Muscle layer of colon (tissue), 2 donors: ENCODE data around the gene ATP1A2.

Experiments used
- H3K27ac ChIP-seq: one replicate; pipeline ENCODE4 v1.7.0; 2013; ENCODE audit warnings: low read depth, mild to moderate bottlenecking, low read length, moderate library complexity
- H3K27me3 ChIP-seq, 2 donors: one replicate each; pipeline ENCODE4 v1.7.0; 2013; ENCODE audit warnings: low read length in 2 of 2, mild to moderate bottlenecking in 2 of 2; ENCODE audit not compliant: insufficient read depth in 2 of 2, control insufficient read depth in 1 of 2
- H3K36me3 ChIP-seq: one replicate; pipeline ENCODE4 v1.7.0; 2013; ENCODE audit warnings: mild to moderate bottlenecking, low read length; ENCODE audit not compliant: insufficient read depth
- H3K4me1 ChIP-seq: one replicate; pipeline ENCODE4 v1.7.0; 2013; ENCODE audit warnings: mild to moderate bottlenecking, low read length; ENCODE audit not compliant: insufficient read depth
- H3K4me3 ChIP-seq, 2 donors: one replicate each; pipeline ENCODE4 v1.7.0; 2013; ENCODE audit warnings: low read length in 2 of 2, low read depth in 1 of 2, mild to moderate bottlenecking in 1 of 2, moderate library complexity in 1 of 2
- H3K9ac ChIP-seq: one replicate; pipeline ENCODE4 v1.7.0; 2013; ENCODE audit warnings: low read length
- H3K9me3 ChIP-seq: one replicate; pipeline ENCODE4 v1.7.0; 2013; ENCODE audit warnings: mild to moderate bottlenecking, low read length
- donor health status: abdominal sarcoma.
- donor health status: Adenocarcinoma of cecum.

The ATP1A2 gene

DNA sequence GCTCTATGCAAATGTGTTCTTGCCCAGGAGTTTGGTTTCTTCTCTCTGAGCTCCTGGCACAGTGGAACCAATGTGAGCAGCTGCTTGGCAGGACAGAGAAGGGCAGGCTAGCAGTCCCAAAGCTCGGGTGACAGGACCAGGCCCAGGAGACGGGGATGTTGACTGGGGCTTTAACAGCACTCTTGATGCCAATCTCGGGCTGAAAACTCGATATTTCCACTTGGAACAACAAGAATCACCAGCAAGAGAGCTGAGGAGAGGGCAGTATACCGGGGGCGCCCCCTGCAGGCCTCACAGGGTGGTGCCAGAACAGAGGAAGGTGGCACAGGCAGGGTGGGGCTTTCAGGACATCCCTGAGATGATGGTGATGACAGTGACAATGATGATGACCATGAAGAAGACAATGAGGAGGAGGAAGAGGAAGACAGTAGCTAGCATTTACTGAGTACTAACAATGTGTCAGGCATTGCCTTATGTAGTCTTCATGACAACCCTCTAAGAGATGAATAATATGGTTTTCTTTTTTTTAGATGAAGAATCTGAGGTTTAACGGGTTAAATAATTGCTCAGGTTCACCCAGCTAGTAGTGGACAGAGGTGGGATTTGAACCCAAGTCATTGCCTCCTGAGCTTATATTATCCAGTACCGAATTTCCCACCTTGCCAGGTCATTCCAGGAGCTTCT is 36.9 kb upstream of the ATP1A2 start:
- H3K27me3 ChIP-seq = peaks cover 29 to 38% of the 10 kb centered on the region in 2 donors
- no peaks in the 10 kb centered on the region for H3K36me3 ChIP-seq
- no peaks in the 10 kb centered on the region for H3K9me3 ChIP-seq
- no peak overlapping the region for H3K9ac ChIP-seq
- H3K4me3 ChIP-seq = no peak overlapping the region
- no peak overlapping the region for H3K27ac ChIP-seq
- peaks cover 5% of the 10 kb centered on the region for H3K4me1 ChIP-seq

DNA sequence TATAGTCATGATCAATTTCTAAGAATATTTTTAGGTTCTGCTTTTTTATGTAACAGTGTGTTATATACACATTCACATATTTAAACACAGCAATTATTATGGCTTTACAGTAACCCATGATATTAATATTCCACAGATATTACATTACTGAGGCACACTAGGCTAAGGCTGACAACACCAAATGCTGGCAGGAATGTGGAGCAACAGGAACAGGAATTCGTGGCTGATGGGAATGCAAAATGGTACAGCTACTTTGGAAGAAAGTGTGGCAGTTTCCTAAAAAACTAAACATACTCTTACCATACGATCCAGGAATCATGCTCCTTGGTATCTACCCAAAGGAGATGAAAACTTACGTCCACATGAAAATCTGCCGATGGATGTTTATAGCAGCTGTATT is 36.1 kb upstream of the ATP1A2 start:
- Histone ChIP-seq H3K27me3 (peaks cover 29 to 38% of the 10 kb centered on the region in 2 donors), H3K27ac (no peak overlapping the region), H3K4me3 (no peak overlapping the region), H3K4me1 (peaks cover 5% of the 10 kb centered on the region), H3K9ac (no peak overlapping the region), H3K36me3 (no peaks in the 10 kb centered on the region), H3K9me3 (no peaks in the 10 kb centered on the region)

DNA sequence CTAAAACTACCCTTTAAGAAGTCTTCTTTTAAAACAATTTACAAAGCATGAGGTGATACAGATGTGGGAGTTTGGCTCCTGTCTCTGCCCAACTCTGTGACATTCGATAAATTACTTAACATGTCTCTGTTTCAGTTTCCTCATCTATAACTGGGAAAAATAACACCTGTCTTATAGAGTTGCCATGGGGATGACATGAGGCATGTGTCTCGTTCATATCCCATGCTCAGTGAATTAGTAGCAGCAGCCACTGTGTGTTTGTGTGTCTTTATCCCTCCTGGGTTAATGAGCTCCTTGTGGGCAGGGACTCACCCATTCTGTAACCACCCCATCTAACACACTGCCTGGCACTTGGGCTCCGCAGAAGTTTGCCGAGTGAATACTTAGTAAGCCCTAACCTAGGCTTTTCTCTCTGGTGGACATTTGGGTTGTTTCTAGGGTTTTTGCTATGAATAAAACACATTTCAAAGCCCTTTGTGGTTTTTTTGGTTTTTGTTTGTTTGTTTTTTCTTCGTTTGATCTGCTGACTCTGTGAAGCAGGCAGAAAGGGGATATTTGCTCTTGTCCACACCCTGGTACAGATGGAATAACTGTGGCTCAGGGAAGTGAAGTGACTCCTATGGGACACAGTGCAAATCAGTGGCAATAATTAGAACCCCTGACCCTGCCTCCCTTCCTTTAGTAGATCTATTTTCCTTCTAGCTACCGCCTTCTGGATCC is 35.0 kb upstream of the ATP1A2 start:
- Histone ChIP-seq H3K27me3 (peaks cover 29 to 38% of the 10 kb centered on the region in 2 donors), H3K9me3 (no peaks in the 10 kb centered on the region), H3K9ac (no peak overlapping the region), H3K4me3 (no peak overlapping the region), H3K4me1 (peaks cover 5% of the 10 kb centered on the region), H3K27ac (no peak overlapping the region), H3K36me3 (no peaks in the 10 kb centered on the region)

DNA sequence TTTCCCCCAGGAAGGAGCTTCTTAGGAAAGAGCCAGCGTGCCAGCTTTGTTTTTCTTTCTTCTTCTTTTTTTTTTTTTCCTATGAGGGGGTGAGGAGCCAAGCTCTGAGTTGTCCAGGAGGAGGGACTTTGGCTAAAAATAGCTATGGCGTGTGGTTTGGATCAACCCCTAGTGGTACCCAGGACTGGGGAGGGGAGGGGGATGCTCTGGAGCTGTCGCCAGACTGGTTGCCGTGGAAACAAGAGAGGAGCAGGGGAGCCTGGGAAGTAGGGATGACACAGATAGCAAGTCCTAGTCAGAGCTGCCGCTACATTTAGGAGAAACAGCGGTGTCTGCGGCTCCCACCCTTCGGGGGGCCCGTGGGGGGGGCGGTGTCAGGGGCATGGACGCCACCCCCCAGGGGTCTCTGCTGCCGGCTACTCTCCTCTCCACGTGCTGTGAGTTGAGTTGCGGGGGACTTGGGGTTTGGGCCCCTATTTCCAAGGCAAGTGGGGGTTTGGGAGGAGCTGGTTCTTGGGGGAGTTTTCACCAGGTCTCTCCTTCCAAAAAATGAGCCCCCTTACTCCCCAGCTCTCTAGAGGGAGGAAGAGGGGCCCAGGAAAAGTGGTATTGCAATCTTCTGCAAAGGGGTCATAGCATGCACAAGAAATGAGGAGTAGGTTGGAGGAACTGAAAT is 34.2 kb upstream of the ATP1A2 start, which contains the start of gene KCNJ9:
Gene KCNJ9 (plus strand): TSS at position 278 of the 676 bp plus-strand sequence. CDS start 2,493 bp downstream, outside the sequence.
- peaks cover 29 to 38% of the 10 kb centered on the region in 2 donors for H3K27me3 ChIP-seq
- no peak within 1 kb of the TSS for H3K4me3 ChIP-seq
- no peak within 1 kb of the TSS for H3K27ac ChIP-seq
- H3K9me3 ChIP-seq = no peaks in the 10 kb centered on the region
- no peaks in the 10 kb centered on the region for H3K36me3 ChIP-seq
- peaks cover 8% of the 10 kb centered on the region for H3K4me1 ChIP-seq
- no peak within 1 kb of the TSS for H3K9ac ChIP-seq

DNA sequence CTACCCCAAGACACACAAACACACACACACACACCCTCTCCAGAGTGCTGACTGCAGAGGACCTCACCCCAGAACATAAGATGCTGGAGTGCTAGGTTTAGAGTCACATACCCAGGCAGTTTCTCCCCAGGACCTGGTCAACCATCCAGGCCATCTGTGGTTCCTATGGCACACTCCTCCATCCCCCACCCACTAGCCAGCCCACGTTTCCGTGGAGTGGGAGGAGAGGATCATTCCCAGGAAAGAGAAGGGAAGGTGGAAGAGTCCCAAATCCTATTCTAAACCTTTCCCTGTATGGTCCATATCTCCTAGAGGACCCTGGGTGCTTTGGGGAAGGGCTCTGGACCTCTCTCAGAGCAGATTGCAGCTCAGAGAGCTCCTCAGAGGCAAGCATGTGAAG is 33.1 kb upstream of the ATP1A2 start:
- Histone ChIP-seq H3K4me3 (no peak overlapping the region), H3K9ac (no peak overlapping the region), H3K9me3 (no peaks in the 10 kb centered on the region), H3K27ac (no peak overlapping the region), H3K36me3 (no peaks in the 10 kb centered on the region), H3K27me3 (peaks cover 29 to 38% of the 10 kb centered on the region in 2 donors), H3K4me1 (peaks cover 8% of the 10 kb centered on the region)

DNA sequence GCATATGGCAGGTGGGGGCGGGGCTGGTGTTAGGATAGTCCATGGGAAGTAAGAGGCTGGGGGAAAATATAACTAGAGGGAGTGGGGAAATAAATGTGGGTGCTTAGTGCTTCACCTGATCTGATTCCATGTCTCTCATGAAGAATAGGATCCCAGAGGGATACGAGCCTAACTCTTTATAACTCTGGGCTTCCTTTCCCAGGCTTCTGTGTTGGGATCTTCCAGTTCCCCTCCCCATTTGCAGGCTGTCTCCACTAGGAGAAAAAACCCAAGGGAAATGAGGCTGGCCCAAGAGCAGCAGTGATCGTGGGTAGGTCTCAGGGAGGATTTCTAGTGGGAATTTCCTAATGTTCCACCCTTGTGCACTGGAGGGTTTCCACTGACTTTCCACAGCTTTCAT is 32.6 kb upstream of the ATP1A2 start:
- Histone ChIP-seq H3K27ac (no peak overlapping the region), H3K4me1 (peaks cover 8% of the 10 kb centered on the region), H3K9ac (no peak overlapping the region), H3K9me3 (no peaks in the 10 kb centered on the region), H3K4me3 (no peak overlapping the region), H3K36me3 (no peaks in the 10 kb centered on the region), H3K27me3 (peaks cover 29 to 38% of the 10 kb centered on the region in 2 donors)

DNA sequence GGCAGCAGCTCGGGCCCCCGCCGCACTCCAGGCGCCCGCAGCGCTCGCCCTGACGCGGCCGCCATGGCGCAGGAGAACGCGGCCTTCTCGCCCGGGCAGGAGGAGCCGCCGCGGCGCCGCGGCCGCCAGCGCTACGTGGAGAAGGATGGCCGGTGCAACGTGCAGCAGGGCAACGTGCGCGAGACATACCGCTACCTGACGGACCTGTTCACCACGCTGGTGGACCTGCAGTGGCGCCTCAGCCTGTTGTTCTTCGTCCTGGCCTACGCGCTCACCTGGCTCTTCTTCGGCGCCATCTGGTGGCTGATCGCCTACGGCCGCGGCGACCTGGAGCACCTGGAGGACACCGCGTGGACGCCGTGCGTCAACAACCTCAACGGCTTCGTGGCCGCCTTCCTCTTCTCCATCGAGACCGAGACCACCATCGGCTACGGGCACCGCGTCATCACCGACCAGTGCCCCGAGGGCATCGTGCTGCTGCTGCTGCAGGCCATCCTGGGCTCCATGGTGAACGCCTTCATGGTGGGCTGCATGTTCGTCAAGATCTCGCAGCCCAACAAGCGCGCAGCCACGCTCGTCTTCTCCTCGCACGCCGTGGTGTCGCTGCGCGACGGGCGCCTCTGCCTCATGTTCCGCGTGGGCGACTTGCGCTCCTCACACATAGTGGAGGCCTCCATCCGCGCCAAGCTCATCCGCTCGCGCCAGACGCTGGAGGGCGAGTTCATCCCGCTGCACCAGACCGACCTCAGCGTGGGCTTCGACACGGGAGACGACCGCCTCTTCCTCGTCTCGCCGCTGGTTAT is 31.4 kb upstream of the ATP1A2 start:
- H3K4me1 ChIP-seq = peaks cover 8% of the 10 kb centered on the region
- H3K4me3 ChIP-seq = peak overlapping the region; percentile 38 to 41
- H3K9ac ChIP-seq = no peak overlapping the region
- H3K27me3 ChIP-seq = peaks cover 29 to 31% of the 10 kb centered on the region in 2 donors
- no peak overlapping the region for H3K27ac ChIP-seq
- no peaks in the 10 kb centered on the region for H3K9me3 ChIP-seq
- H3K36me3 ChIP-seq = no peaks in the 10 kb centered on the region

DNA sequence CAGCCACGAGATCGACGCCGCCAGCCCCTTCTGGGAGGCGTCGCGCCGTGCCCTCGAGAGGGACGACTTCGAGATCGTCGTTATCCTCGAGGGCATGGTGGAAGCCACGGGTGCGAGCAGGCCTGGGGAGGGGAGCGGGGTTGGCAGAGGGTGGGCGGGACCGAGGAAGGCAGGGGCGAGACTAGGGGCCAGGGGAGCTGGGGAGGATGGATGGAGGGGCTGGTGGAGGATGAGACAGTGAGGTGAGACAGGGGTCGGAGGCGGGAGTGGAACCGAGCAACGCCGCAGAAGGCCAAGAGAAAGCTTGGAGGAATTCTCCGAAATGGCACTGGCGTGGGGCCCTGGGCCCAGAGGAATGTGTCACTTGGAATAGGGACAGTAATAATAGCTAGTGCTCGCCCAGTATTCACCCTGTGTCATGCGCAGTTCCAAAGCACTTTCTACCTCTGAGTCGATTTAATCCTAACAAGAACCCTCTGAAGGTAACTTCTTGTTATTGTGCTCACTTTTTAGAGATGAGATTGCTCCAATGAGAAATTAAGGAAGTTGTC is 30.7 kb upstream of the ATP1A2 start:
- H3K4me3 ChIP-seq = no peak overlapping the region
- peaks cover 8% of the 10 kb centered on the region for H3K4me1 ChIP-seq
- H3K9me3 ChIP-seq = no peaks in the 10 kb centered on the region
- peaks cover 23 to 31% of the 10 kb centered on the region in 2 donors for H3K27me3 ChIP-seq
- no peak overlapping the region for H3K27ac ChIP-seq
- H3K36me3 ChIP-seq = no peaks in the 10 kb centered on the region
- no peak overlapping the region for H3K9ac ChIP-seq

DNA sequence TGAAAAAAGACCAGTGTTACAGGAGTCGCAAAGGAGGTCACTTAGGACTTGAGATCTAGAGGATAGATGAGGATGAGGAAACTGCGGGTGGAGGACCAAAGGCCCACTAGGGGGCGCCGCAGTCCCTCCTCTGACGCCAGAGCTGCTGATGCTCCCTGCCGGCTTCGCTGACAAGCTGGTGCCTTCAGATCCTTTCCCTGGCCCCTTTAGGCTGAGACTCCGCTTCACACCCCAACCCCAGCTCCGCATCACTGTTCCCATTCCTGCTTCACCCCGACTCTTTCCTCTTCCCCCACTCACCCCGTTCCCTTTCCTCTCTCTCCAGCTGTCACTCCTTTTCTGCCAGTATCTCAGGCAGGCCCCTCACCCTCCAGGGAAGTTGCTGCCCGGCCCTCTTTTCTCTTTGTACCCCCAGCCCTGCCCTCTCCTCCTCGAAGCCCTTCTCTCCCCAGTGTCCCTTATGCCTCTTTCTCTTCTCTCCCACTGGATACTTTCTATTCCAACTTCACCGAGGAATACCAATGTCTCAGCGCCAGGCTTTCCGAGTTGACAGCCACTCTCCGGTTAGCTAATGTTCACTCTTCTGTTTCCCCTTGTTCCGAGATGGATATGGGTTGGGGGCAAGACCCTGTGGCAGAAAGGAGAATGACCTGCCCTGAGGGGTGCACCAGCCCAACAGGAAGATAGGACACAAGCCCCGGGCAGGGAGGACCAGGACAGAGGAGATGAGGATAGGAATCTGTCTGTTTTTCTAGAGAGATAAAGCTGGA is 29.7 kb upstream of the ATP1A2 start:
- Histone ChIP-seq H3K4me3 (no peak overlapping the region), H3K27ac (peak overlapping the region; percentile 60)

DNA sequence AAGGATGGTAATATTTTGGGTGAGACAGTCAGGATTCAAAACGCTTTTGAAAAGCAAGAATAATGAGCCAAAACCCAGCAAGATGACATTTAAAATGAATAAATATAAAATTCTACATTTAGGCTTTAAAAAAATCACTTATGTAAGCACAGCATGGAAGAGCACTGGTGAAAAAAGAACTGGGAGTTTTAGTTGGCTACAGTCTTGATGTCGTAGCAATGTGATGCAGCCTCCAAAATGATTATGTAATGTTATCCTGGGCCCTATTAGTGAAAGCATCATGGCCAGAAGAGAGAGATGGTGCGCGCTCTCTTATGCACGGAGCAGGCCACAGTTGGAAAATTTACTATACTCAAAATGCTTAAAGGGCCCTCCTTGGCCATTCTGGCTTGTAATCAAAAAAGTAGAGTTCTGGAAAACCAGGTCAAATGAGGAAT is 29.1 kb upstream of the ATP1A2 start:
- Histone ChIP-seq H3K4me3 (no peak overlapping the region), H3K27ac (peak overlapping the region; percentile 14), H3K9me3 (no peaks in the 10 kb centered on the region), H3K27me3 (peaks cover 10 to 21% of the 10 kb centered on the region in 2 donors), H3K9ac (no peak overlapping the region), H3K4me1 (peaks cover 4% of the 10 kb centered on the region), H3K36me3 (no peaks in the 10 kb centered on the region)

More for the DNA sequence above, 29.7 kb upstream of the ATP1A2 start:
- peaks cover 8% of the 10 kb centered on the region for H3K4me1 ChIP-seq
- H3K9me3 ChIP-seq = no peaks in the 10 kb centered on the region
- H3K9ac ChIP-seq = no peak overlapping the region
- peaks cover 13 to 27% of the 10 kb centered on the region in 2 donors for H3K27me3 ChIP-seq
- H3K36me3 ChIP-seq = no peaks in the 10 kb centered on the region
